Epithelial cell of proximal tubule (primary cell): ENCODE results near the gene SNX18. TPM values are rescaled to one million over a fixed set of nuclear protein-coding genes. Genes with fewer than 3 reads are reported as not detected.
"Not testable (repeated sequence)": the region's sequence is repeated elsewhere in the genome, so short reads cannot be mapped to it uniquely, and the experiment has no call there.

Experiments
- DNase-seq: peaks from one replicate; pipeline ENCODE4 v3.0.0-alpha.2; 2011; ENCODE audit warnings: low read depth
- H3K4me3 ChIP-seq: 2 replicates; pipeline ENCODE4 v1.5.1; 2011; ENCODE audit warnings: low read depth, mild to moderate bottlenecking, low read length
- total RNA-seq: library from RNA; depleted of rRNA; stranded (reverse); fragments of >200 nt; gene quantifications from 2 replicates; pipeline ENCODE4 v1.2.3, GENCODE V29; 2015
- TF ChIP-seq, protein P1 (sequence below): conservative IDR thresholded peaks from 2 replicates; pipeline ENCODE4 v1.5.1; 2012; ENCODE audit warnings: low read depth, mild to moderate bottlenecking, low read length

The SNX18 gene
- total RNA-seq, 1 donor from 2014 or later = 14.9 TPM

- TF ChIP-seq, protein P1, sequence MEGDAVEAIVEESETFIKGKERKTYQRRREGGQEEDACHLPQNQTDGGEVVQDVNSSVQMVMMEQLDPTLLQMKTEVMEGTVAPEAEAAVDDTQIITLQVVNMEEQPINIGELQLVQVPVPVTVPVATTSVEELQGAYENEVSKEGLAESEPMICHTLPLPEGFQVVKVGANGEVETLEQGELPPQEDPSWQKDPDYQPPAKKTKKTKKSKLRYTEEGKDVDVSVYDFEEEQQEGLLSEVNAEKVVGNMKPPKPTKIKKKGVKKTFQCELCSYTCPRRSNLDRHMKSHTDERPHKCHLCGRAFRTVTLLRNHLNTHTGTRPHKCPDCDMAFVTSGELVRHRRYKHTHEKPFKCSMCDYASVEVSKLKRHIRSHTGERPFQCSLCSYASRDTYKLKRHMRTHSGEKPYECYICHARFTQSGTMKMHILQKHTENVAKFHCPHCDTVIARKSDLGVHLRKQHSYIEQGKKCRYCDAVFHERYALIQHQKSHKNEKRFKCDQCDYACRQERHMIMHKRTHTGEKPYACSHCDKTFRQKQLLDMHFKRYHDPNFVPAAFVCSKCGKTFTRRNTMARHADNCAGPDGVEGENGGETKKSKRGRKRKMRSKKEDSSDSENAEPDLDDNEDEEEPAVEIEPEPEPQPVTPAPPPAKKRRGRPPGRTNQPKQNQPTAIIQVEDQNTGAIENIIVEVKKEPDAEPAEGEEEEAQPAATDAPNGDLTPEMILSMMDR = no peak
- no peak for DNase-seq
- no peak overlapping the region for H3K4me3 ChIP-seq
Measured at GRCh38 chr5:54533541-54534190, 16.1 kb downstream of the SNX18 start.

GRCh38 chr5:54534191-54535004 lies 16.8 kb downstream of the SNX18 start:
- TF ChIP-seq, protein P1 = no peak
- DNase-seq = no peak
- no peak overlapping the region for H3K4me3 ChIP-seq

GRCh38 chr5:54535149-54535844 lies 17.7 kb downstream of the SNX18 start:
- TF ChIP-seq, protein P1 = no peak
- DNase-seq = no peak
- H3K4me3 ChIP-seq = no peak overlapping the region

DNA sequence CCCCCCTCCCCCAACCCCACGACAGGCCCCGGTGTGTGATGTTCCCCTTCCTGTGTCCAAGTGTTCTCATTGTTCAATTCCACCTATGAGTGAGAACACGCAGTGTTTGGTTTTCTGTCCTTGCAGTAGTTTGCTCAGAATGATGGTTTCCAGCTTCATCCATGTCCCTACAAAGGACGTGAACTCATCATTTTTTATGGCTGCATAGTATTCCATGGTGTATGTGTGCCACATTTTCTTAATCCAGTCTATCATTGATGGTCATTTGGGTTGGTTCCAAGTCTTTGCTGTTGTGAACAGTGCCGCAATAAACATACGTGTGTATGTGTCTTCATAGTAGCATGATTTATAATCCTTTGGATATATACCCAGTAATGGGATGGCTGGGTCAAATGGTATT lies 18.8 kb downstream of the SNX18 start:
- not testable (repeated sequence) for H3K4me3 ChIP-seq, DNase-seq

DNA sequence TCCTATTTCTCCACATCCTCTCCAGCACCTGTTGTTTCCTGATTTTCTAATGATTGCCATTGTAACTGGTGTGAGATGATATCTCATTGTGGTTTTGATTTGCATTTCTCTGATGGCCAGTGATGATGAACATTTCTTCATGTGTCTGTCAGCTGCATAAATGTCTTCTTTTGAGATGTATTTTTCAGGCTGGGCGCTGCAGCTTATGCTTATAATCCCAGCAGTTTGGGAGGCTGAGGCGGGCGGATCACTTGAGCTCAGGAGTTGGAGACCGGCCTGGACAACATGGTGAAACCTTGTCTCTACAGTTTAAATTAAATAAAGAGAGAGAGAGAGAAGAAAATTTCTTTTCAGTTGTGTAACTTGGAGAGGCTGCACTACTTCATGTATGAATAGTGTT lies 19.3 kb downstream of the SNX18 start:
- DNase-seq, H3K4me3 ChIP-seq: not testable (repeated sequence)

- no peak for DNase-seq
- no peak overlapping the region for H3K4me3 ChIP-seq
- TF ChIP-seq, protein P1 = no peak
Measured at GRCh38 chr5:54537725-54538124, 20.2 kb downstream of the SNX18 start.

GRCh38 chr5:54538156-54538555 lies 20.6 kb downstream of the SNX18 start:
- DNase-seq = no peak
- no peak overlapping the region for H3K4me3 ChIP-seq
- TF ChIP-seq, protein P1 = no peak
